Activated CD4-positive, CD25-positive, alpha-beta regulatory T cell treated with anti-CD3 and anti-CD28 coated beads, Interleukin-2, amount 50 U/mL, for 24 hours (primary cell): ENCODE data around the gene RNF121.

ENCODE experiments used
- ATAC-seq, 2 donors: fragments of 150-1000 bp; cut with Tn5 transposase; one replicate each; pipeline ENCODE4 v1.10.0; 2021; ENCODE audit warnings: mild to moderate bottlenecking in 1 of 2, moderate library complexity in 1 of 2

The RNF121 gene

DNA sequence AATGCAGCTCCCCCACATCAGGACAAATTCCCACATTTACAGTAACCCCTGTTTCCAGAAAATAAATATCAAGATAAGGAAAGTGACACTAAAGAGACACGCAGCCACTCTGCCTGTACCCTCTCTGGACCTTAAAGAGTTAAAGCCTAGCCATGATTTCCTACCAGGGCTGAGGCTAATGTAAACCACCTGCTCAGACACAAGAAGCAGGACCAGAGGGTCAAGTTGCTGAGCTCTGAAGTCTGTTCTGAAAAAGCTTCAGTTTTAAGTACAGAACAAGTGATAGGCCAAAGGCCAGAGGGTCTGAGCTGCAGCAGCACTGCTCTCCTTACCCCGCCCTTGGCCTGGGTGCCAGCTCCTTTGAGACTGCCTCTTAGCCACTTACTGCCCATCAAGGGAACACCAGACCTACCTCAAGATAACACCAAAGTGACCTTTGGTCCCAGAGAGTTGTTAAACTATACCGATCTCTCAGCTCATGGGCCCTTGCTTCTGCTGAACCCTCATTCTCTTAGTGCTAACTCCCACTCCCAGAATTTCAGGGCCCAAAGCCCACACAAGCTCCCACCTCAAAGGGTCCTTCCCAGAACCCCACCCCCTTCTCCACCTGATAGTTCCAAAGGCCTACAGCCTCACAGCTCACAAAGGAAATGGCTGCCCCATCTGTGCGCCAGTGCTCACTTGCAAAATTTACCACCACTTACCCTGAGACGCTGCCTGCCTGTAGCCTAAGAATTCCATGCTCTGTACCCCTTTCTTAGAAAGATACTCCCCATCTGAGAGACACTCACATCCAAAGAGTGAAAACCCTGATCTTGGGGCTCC lies 110.4 kb downstream of the RNF121 start:
- ATAC-seq: no peak

DNA sequence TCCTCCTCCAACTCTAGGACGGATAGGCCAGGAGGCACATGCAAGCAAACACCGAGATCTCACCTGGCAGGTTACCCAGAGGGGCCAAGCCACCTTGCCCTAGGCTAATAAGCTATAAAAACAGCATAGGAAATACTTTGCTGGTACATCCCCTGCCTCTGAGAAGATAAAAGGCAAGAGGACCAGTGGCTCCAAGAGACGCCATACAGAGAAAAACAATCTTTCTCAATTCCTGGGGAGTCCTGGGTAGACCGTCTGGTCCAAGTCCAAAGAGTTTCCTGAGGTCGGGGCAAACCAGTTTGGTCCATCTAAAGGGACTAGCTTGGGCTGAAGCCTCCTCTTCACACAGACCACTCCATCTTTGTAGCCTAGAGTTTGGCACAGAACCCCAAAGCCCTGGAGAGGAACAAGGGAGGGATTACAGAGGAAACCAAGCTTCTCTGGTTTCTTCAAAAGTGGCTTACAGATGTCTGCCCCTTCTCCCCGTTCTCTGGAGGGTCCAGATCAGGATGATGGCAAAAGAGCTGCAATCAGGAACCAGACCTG lies 111.1 kb downstream of the RNF121 start:
- ATAC-seq: no peak

DNA sequence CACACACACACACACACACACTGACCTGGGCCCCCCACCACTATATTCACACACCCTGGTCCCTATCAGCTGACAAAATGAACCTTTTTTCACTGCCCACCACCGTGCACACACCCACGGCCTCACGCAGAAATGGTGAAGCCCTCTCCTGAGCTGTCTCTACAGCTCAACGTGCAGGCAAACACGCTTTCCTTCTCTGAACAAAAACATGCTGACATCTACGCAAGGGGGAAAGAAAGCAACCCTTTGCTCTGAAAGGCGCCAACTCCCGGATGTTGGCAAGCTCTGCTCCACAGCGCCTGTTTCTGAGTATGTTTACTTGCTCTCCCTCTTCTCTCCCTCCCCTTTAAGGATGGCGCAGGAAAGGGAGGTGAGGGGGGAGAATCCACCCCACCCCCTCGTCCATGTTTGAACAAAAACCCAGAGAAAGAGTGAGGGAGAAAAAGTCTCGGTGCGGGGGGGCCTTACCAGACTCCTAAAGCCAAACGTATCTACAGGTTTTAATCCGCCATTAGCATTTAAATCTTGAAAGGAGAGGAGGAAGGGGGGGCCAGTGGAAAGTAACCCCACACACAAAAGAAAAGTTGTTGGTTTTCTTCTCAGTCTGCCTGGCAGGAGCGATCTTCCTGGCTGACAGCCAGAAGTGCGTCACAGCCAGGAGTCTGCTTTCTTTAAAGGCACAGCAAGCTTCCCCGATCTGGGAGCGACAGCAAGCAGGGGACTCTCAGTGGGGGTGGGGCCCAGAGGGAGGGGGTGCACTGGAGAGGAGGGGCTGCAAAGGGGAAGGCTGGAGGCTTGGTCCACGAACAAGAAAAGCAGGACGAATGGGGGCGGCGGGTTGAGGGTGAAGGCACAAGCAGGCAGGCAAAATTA lies 111.9 kb downstream of the RNF121 start:
- ATAC-seq: peak; percentile 62 to 72

DNA sequence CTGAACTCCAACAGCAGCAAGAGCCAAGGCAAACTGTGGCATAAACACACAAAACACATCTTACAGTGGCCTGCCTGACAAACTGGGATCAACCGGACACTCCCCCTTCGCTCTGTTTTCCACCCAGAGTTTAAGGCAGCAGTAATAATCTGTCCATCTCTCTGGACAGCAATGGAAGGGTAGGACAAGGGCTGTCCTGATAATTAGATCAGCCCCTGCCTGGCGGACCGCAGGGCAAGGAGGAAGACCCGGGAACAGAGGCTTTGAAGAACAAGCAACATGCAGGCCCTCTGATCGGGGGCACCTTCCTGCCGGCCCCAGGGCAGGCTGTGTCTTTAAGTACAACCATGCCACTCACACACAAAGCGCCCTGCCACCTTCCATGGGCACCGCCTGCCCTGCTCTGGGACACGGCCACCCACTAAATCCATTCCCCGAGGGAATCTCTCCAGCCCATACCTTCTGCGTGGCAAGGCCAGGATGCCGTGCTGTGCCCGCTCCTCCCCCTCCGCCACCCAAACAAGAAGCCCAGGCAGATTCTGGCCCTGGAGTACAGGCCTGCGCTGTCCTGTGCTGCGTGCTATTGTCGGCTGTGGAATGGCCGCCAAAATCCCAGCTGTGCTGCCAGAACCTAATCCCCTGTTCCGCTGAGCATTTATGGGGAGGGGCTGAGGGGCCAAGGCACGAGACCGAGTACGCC lies 112.7 kb downstream of the RNF121 start:
- peak; percentile 41 to 42 for ATAC-seq

DNA sequence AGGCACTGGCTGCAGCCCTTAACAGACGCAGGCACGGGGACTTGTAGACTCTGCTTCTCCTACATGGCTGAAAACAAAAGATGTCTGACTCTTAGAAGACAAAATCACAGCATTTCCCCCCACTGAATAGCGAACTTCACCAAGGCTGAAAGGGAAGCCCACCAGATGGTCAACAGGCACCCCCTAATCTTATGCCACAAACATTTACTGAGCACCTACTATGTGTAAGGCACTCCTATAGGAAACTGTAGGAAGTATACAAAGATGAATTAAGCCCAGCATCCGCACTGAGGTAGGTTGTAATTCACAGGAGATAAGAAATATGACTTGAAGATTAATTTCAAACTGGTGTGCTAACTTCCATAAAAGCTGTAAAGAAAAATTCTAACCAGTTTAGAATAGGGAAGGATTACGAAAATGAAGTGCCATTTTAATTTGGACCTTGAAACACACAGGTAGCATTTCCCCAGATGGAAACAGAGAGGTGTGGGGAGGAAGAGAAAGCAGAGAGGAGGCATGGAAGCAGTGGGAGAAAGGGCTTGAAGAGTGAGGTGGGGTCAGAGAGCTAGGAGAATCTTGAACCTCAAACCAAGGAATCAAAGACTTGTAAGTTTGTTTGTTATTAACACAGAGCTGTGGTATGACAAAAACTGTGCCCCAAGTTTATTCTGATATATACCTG lies 113.4 kb downstream of the RNF121 start:
- ATAC-seq: peak; percentile 1 to 2

DNA sequence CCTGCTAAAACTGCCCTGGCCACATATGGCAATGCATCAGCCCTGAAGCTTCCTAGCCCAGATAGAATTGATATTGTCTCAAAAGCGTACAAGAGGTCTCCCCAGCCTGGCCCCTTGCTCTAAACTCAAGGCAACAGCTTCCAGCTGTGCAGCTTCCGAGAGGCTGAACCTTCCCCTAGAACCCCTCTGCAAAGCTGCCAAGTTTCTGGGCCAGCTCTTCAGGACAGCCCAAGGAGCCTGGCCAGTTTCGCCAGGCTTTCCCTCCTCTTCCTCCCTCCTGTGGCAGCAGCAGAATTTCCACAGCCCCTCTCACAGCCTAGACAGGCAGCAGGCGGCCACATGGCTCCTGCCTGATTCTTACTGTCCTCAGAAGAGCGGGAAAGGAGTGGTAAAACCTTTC lies 117.0 kb downstream of the RNF121 start:
- ATAC-seq: no peak
